GM23248 (cell line): ENCODE results near the gene GBF1. TPM values are rescaled to one million over a fixed set of nuclear protein-coding genes. Genes with fewer than 3 reads are reported as not detected.

ENCODE experiments used
- DNase-seq: peaks from one replicate; pipeline ENCODE4 v3.0.0-alpha.2; 2015
- H2AFZ ChIP-seq: fragments of 200-600 bp; sonication (generic); 2 replicates; pipeline ENCODE4 v1.6.1; 2016; ENCODE audit warnings: antibody characterized with exemption
- H3F3A ChIP-seq: fragments of 200-600 bp; sonication (generic); 2 replicates; pipeline ENCODE4 v1.6.1; 2016; ENCODE audit warnings: mild to moderate bottlenecking, antibody characterized with exemption, mixed run types; ENCODE audit not compliant: insufficient read depth
- H3K27ac ChIP-seq: fragments of 200-600 bp; sonication (generic); 2 replicates; pipeline ENCODE4 v1.5.1; 2016; ENCODE audit warnings: mild to moderate bottlenecking
- H3K27me3 ChIP-seq: fragments of 200-600 bp; sonication (generic); replicated peaks from 2 replicates; pipeline ENCODE4 v1.6.1; 2016; ENCODE audit warnings: mild to moderate bottlenecking; ENCODE audit not compliant: insufficient read depth
- H3K36me3 ChIP-seq: fragments of 200-600 bp; sonication (generic); 2 replicates; pipeline ENCODE4 v1.6.1; 2016; ENCODE audit warnings: low read depth, mild to moderate bottlenecking
- H3K4me1 ChIP-seq: fragments of 200-600 bp; sonication (generic); 2 replicates; pipeline ENCODE4 v1.6.1; 2016; ENCODE audit warnings: mild to moderate bottlenecking; ENCODE audit not compliant: insufficient read depth
- H3K4me2 ChIP-seq: fragments of 200-600 bp; sonication (generic); one replicate; pipeline ENCODE4 v1.6.1; 2016; ENCODE audit warnings: mild to moderate bottlenecking; ENCODE audit not compliant: unreplicated experiment
- H3K4me3 ChIP-seq: fragments of 200-600 bp; sonication (generic); 2 replicates; pipeline ENCODE4 v1.5.1; 2016; ENCODE audit warnings: mild to moderate bottlenecking
- H3K79me2 ChIP-seq: fragments of 200-600 bp; sonication (generic); 2 replicates; pipeline ENCODE4 v1.6.1; 2016; ENCODE audit warnings: mild to moderate bottlenecking; ENCODE audit not compliant: insufficient read depth
- H3K9ac ChIP-seq: fragments of 200-600 bp; sonication (generic); 2 replicates; pipeline ENCODE4 v1.6.1; 2016; ENCODE audit warnings: mild to moderate bottlenecking
- H3K9me2 ChIP-seq: fragments of 200-600 bp; sonication (generic); 2 replicates; pipeline ENCODE4 v1.6.1; 2016; ENCODE audit warnings: mixed run types, mild to moderate bottlenecking, moderate library complexity; ENCODE audit not compliant: insufficient read depth
- H3K9me3 ChIP-seq: fragments of 200-600 bp; sonication (generic); one replicate; pipeline ENCODE4 v1.6.1; 2017; ENCODE audit warnings: low read depth
- H4K20me1 ChIP-seq: fragments of 200-600 bp; sonication (generic); 2 replicates; pipeline ENCODE4 v1.6.0; 2016; ENCODE audit not compliant: insufficient read depth
- EZH2 ChIP-seq: fragments of 200-600 bp; sonication (generic); IDR thresholded peaks from 2 replicates; pipeline ENCODE4 v1.6.1; 2018; ENCODE audit warnings: antibody characterized with exemption, mild to moderate bottlenecking; ENCODE audit not compliant: insufficient read depth, poor library complexity, severe bottlenecking
- EZH2phosphoT487 ChIP-seq: fragments of 200-600 bp; sonication (generic); IDR thresholded peaks from 2 replicates; pipeline ENCODE4 v1.6.1; 2018; ENCODE audit warnings: antibody characterized with exemption, moderate library complexity, mild to moderate bottlenecking, low read depth; ENCODE audit not compliant: insufficient read depth
- WGBS, 2 experiments: methylation state at CpG; one replicate each; pipeline ENCODE4 v1.1.6; 2015 to 2017; ENCODE audit warnings: low lambda C conversion rate in 2 of 2, low coverage in 1 of 2; ENCODE audit errors: missing lambda C conversion rate in 2 of 2; 5-methylcytosine and 5-hydroxymethylcytosine counted together
- in situ Hi-C: fragments of 300-500 bp; cut with MboI; formaldehyde crosslinking; loops from 2 replicates; pipeline ENCODE4 v1.15.0; 2020
- polyA plus RNA-seq: library from polyadenylated mRNA; unstranded; fragments of >200 nt; fragmentation: Nextera tagmentation; extraction: Ambion mirVana; gene quantifications from 2 replicates; pipeline ENCODE4 v1.2.1, GENCODE V29; 2016
- total RNA-seq: library from RNA; depleted of rRNA; stranded (reverse); fragments of >200 nt; shearing (Covaris generic); gene quantifications from 2 replicates; pipeline ENCODE4 v1.2.3, GENCODE V29; 2014

GBF1 gene
- total and polyA plus RNA-seq, 2 experiments from 2014 or later = 29.8 to 43.9 TPM

DNA sequence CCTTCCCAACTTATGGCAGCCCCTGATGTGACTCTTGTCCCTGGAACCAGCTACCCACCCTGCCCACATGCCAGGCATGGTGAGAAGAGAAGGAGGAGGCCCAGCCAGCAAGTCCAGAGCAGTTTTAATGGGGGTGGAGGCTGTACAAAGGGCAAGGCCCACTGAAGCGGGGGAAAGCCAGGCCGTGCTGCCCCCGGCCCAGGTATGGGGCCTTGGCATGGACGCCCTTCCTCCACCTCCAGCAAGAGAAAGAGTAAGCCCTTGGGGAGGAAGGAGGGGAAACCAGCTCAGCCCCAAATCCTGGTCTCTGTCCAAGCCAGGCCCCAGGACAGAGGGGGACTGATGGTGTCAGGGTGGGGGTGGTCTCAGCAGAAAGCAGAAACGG lies 157.2 kb downstream of the GBF1 start:
- Histone ChIP-seq H3K27ac (no peak overlapping the region), H3K9me3 (no peaks in the 10 kb centered on the region), H3K9me2 (no peaks in the 10 kb centered on the region), H3K79me2 (0 out of 2 replicates have a peak, but pooled peaks cover 3% of the 10 kb centered on the region), H3K4me1 (peaks cover 9% of the 10 kb centered on the region; the same call in 1 of the 2 replicates), H3F3A (no peaks in the 10 kb centered on the region), H3K9ac (no peak overlapping the region), H3K4me2 (no peak overlapping the region), H4K20me1 (no peaks in the 10 kb centered on the region), H2AFZ (no peak overlapping the region), H3K4me3 (no peak overlapping the region), H3K36me3 (no peaks in the 10 kb centered on the region), H3K27me3 (no peaks in the 10 kb centered on the region)
- in situ Hi-C loops = no loop called here
- TF ChIP-seq EZH2phosphoT487 (no peak), EZH2 (no peak)
- no peak for DNase-seq
- WGBS, 2 experiments = 89 to 96% methylated on average over 5 of the region's 5 CpGs

DNA sequence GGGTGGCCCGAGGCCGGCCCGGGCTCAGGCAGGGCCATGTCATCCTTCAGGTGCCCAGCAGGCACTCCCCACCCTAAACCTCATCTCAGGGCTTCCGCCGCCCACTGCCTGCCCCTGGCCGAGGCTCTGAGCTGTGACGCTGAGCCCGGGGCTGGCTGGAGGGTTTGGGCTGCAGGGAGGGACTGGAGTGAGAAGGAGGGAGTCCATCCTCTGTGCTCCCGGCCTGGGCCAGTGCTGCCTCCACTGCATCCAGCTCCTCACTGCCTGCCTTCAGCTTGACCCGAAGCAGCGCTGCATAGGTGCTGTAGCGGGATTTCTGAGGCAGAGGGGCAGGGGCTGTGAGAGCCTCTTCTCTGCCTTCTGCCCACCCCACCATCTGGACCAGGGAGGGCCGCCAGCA lies 157.8 kb downstream of the GBF1 start:
- H3K9me3 ChIP-seq = no peaks in the 10 kb centered on the region
- H3K9ac ChIP-seq = no peak overlapping the region
- no peaks in the 10 kb centered on the region for H3K27me3 ChIP-seq
- no peak overlapping the region for H3K4me3 ChIP-seq
- no peak overlapping the region for H3K4me2 ChIP-seq
- H3K36me3 ChIP-seq = no peaks in the 10 kb centered on the region
- H2AFZ ChIP-seq = no peak overlapping the region
- H3K79me2 ChIP-seq = no peaks in the 10 kb centered on the region
- H3K4me1 ChIP-seq = peaks cover 9% of the 10 kb centered on the region; the same call in 1 of the 2 replicates
- H3K27ac ChIP-seq = no peak overlapping the region
- no peaks in the 10 kb centered on the region for H4K20me1 ChIP-seq
- in situ Hi-C loops = no loop called here
- TF ChIP-seq EZH2 (no peak), EZH2phosphoT487 (no peak)
- DNase-seq = no peak
- H3K9me2 ChIP-seq = no peaks in the 10 kb centered on the region
- 85 to 90% methylated on average over 12 to 13 of the region's 13 CpGs for WGBS, 2 experiments
- no peaks in the 10 kb centered on the region for H3F3A ChIP-seq

DNA sequence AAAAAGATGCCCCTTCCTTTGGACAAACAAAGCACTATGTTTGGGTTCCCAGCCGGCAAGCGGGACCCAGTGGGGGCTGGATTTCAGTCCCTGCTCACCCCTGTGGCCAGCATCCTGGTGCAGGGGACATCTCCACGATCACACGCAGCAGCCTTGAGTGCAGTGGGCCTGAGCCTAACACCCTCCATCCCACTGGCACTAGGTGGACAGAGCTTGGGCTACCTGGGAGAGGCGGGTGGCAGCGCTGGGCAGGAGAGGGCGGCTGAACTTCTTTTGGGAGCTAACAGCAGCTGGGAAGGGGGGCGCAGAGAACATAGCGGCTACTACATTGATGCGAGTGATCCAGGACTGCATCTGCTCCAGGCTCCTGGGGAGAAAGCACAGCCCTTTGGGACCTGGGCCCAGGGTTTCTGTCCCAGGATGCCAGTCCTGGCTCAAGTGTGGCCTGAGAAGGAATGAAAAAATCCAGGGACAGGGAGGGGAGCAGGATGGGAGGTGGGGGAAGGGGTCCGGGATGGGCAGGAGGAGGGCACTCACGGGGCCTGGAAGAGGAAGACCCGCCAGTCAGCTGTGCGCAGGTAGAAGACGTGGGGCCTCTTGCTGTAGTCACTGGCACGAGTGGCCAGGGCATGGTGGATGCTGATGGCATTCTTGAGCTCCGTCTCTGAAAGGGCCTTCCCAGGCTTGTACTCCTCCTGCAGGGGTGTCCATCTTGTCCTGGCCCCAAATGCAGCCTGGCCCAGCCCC lies 159.2 kb downstream of the GBF1 start:
- H3K9me3 ChIP-seq = no peaks in the 10 kb centered on the region
- no peak overlapping the region for H3K9ac ChIP-seq
- H3K4me2 ChIP-seq = no peak overlapping the region
- H3K36me3 ChIP-seq = no peaks in the 10 kb centered on the region
- H3K4me3 ChIP-seq = no peak overlapping the region
- no peak for TF ChIP-seq EZH2phosphoT487
- no peak for TF ChIP-seq EZH2
- H3K9me2 ChIP-seq = no peaks in the 10 kb centered on the region
- no peaks in the 10 kb centered on the region for H3K79me2 ChIP-seq
- WGBS, 2 experiments = 80% methylated on average over 11 to 17 of the region's 17 CpGs
- H3K4me1 ChIP-seq = peaks cover 9% of the 10 kb centered on the region; the same call in 1 of the 2 replicates
- H4K20me1 ChIP-seq = no peaks in the 10 kb centered on the region
- no peak overlapping the region for H2AFZ ChIP-seq
- in situ Hi-C loops = no loop called here
- H3F3A ChIP-seq = no peaks in the 10 kb centered on the region
- no peak for DNase-seq
- 0 out of 2 replicates have a peak, but pooled peaks cover under 1% of the 10 kb centered on the region for H3K27me3 ChIP-seq
- no peak overlapping the region for H3K27ac ChIP-seq

DNA sequence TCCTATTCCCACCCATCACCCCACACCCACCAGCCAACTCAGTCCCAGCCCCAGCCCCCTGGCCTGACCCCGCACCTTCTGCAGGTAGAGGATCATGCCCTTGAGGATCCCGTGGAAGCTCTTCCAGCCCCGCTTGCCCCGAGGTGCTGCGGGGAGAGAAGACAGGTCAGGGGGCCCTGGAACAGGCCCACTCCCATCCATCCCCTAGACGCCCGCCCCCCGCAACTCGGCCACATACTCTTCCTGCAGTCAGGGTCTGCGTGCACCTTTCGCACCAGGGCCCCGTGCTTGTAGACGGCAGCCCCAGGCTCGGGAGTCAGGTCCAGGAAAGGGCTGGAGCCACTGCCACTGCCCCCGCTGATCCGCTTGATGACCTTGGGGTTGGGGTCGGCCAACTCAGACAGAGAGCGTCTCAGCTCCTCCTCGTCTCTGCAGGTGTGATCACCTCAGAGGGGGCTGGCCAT lies 159.8 kb downstream of the GBF1 start:
- no peaks in the 10 kb centered on the region for H3K9me3 ChIP-seq
- no peak for TF ChIP-seq EZH2
- no peak for TF ChIP-seq EZH2phosphoT487
- in situ Hi-C loops = no loop called here
- no peak for DNase-seq
- no peaks in the 10 kb centered on the region for H3K9me2 ChIP-seq
- no peak overlapping the region for H2AFZ ChIP-seq
- no peak overlapping the region for H3K4me2 ChIP-seq
- H3K36me3 ChIP-seq = no peaks in the 10 kb centered on the region
- no peaks in the 10 kb centered on the region for H3F3A ChIP-seq
- WGBS, 2 experiments = 73 to 74% methylated on average over 19 of the region's 19 CpGs
- H3K27me3 ChIP-seq = peaks cover 6% of the 10 kb centered on the region; the same call in 1 of the 2 replicates
- no peak overlapping the region for H3K27ac ChIP-seq
- peaks cover 6% of the 10 kb centered on the region; the same call in 1 of the 2 replicates for H3K4me1 ChIP-seq
- H3K9ac ChIP-seq = no peak overlapping the region
- no peaks in the 10 kb centered on the region for H4K20me1 ChIP-seq
- H3K4me3 ChIP-seq = no peak overlapping the region
- no peaks in the 10 kb centered on the region for H3K79me2 ChIP-seq
